ENCODE measurements around the gene MOK. TPM values are rescaled to one million over a fixed set of nuclear protein-coding genes. Genes with fewer than 3 reads are reported as not detected.

Gene MOK
- total RNA-seq, 2 experiments from 2014 or later: 2.3 to 2.5 TPM

- no peaks in the 10 kb centered on the region for H3K27me3 ChIP-seq (ENCODE audit: control insufficient read depth in 1 of 2, insufficient read depth in 2 of 2, low read length in 2 of 2)
- intact Hi-C loops (cut with DNase I, micrococcal nuclease): no loop called here
- Mint-ChIP-seq H3K9me3 (no peaks in the 10 kb centered on the region), H3K4me3 (no peak overlapping the region), H3K36me3 (ENCODE audit: low read depth) (no peaks in the 10 kb centered on the region), H3K27me3 (no peaks in the 10 kb centered on the region), H3K27ac (no peak overlapping the region), H3K4me1 (ENCODE audit: low read depth) (no peaks in the 10 kb centered on the region)
- no peaks in the 10 kb centered on the region for H3K9me3 ChIP-seq (ENCODE audit: control insufficient read depth in 1 of 2, insufficient read depth in 1 of 2, low read length in 2 of 2)
- H3K36me3 ChIP-seq (ENCODE audit: insufficient read depth, low read length): no peaks in the 10 kb centered on the region
- TF ChIP-seq, protein P1, sequence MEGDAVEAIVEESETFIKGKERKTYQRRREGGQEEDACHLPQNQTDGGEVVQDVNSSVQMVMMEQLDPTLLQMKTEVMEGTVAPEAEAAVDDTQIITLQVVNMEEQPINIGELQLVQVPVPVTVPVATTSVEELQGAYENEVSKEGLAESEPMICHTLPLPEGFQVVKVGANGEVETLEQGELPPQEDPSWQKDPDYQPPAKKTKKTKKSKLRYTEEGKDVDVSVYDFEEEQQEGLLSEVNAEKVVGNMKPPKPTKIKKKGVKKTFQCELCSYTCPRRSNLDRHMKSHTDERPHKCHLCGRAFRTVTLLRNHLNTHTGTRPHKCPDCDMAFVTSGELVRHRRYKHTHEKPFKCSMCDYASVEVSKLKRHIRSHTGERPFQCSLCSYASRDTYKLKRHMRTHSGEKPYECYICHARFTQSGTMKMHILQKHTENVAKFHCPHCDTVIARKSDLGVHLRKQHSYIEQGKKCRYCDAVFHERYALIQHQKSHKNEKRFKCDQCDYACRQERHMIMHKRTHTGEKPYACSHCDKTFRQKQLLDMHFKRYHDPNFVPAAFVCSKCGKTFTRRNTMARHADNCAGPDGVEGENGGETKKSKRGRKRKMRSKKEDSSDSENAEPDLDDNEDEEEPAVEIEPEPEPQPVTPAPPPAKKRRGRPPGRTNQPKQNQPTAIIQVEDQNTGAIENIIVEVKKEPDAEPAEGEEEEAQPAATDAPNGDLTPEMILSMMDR (IDR thresholded peaks at IDR 0.05): no peak
- POLR2A ChIA-PET: no interaction called here
- DNase-seq: no peak
- no peak overlapping the region for H3K4me3 ChIP-seq (ENCODE audit: low read length)
- ATAC-seq (ENCODE audit: poor library complexity): no peak
- H3K27ac ChIP-seq (ENCODE audit: low read depth in 1 of 2, low read length in 2 of 2): no peak overlapping the region
- H3K4me1 ChIP-seq (ENCODE audit: insufficient read depth, low read length): no peaks in the 10 kb centered on the region
- CTCF ChIA-PET: no interaction called here
Observed at GRCh38 chr14:102283631-102284129, 21.3 kb downstream of the MOK start.

DNA sequence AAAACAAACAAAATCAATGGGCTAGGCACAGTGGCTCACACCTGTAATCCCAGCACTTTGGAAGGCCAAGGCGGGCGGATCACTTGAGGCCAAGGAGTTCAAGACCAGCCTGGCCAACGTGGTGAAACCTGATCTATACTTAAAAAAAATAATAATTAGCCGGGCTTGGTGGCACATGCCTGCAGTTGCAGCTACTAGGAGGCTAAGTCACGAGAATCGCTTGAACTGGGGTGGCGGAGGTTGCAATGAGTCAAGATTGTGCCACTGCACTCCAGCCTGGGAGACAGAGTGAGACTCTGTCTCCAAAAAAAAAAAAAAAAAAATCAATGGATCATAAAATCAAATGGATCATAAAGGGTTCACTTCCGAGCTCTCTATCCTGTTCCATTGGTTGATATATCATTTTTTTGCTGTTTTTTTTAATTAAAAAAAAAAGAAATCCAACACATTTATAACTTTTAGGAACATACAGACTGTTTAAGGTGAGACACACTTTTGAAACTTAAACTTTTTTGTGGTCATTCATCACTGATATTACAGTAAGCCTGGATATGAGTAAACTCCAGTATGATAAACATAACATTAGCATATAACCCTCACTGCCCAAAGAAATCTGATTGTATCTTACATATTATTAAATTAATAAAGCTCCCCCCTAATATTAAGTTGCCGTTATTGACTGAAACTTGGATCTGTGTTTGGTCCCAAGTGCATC lies 22.1 kb downstream of the MOK start:
- Histone ChIP-seq H3K36me3 (ENCODE audit: insufficient read depth, low read length) (no peaks in the 10 kb centered on the region), H3K27ac (ENCODE audit: low read depth in 1 of 2, low read length in 2 of 2) (no peak overlapping the region), H3K4me3 (ENCODE audit: low read length) (no peak overlapping the region), H3K4me1 (ENCODE audit: insufficient read depth, low read length) (no peaks in the 10 kb centered on the region), H3K27me3 (ENCODE audit: control insufficient read depth in 1 of 2, insufficient read depth in 2 of 2, low read length in 2 of 2) (no peaks in the 10 kb centered on the region), H3K9me3 (ENCODE audit: control insufficient read depth in 1 of 2, insufficient read depth in 1 of 2, low read length in 2 of 2) (no peaks in the 10 kb centered on the region)
- POLR2A ChIA-PET: no interaction called here
- Mint-ChIP-seq H3K9me3 (no peaks in the 10 kb centered on the region), H3K36me3 (ENCODE audit: low read depth) (no peaks in the 10 kb centered on the region), H3K27ac (no peak overlapping the region), H3K4me1 (ENCODE audit: low read depth) (no peaks in the 10 kb centered on the region), H3K27me3 (no peaks in the 10 kb centered on the region), H3K4me3 (no peak overlapping the region)
- intact Hi-C loops (cut with DNase I, micrococcal nuclease): no loop called here
- TF ChIP-seq, protein P1 (IDR thresholded peaks at IDR 0.05): no peak
- DNase-seq (no peak), ATAC-seq (ENCODE audit: poor library complexity) (no peak)
- CTCF ChIA-PET: no interaction called here

DNA sequence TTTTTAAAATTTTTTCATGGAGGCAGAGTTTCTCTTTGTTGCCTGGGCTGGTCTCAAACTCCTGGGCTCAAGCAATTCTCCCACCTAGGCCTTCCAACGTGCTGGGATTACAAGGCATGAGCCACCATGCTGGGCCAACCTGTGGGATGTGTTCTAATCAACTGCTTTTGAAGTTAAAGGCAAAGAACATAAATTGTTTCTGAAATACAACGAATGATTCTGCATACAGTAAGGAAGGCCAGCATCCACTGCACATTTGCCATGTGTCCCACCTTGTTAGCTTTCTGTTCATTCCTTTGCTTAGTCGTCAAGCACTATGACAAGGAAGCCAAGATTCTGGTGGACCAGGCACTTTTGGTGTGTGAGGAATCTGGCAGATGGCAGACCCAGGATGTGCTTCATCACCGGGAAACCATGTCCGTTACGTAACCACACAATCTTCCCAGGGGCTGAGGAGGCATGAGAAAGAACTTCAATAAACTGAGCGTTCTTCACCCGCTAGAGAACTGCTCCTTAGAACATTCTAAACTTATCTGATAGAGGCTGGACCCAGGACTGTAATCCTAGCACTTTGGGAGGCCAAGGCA lies 24.5 kb downstream of the MOK start:
- ATAC-seq (ENCODE audit: poor library complexity) (no peak), DNase-seq (no peak)
- no peaks in the 10 kb centered on the region for H3K9me3 Mint-ChIP-seq
- intact Hi-C loops (cut with DNase I, micrococcal nuclease): no loop called here
- H3K36me3 Mint-ChIP-seq (ENCODE audit: low read depth): no peaks in the 10 kb centered on the region
- H3K4me1 Mint-ChIP-seq (ENCODE audit: low read depth): no peaks in the 10 kb centered on the region
- no peak overlapping the region for H3K4me3 Mint-ChIP-seq
- Histone ChIP-seq H3K27me3 (ENCODE audit: control insufficient read depth in 1 of 2, insufficient read depth in 2 of 2, low read length in 2 of 2) (no peaks in the 10 kb centered on the region), H3K4me3 (ENCODE audit: low read length) (no peak overlapping the region), H3K27ac (ENCODE audit: low read depth in 1 of 2, low read length in 2 of 2) (no peak overlapping the region), H3K9me3 (ENCODE audit: control insufficient read depth in 1 of 2, insufficient read depth in 1 of 2, low read length in 2 of 2) (no peaks in the 10 kb centered on the region), H3K36me3 (ENCODE audit: insufficient read depth, low read length) (no peaks in the 10 kb centered on the region), H3K4me1 (ENCODE audit: insufficient read depth, low read length) (no peaks in the 10 kb centered on the region)
- H3K27ac Mint-ChIP-seq: no peak overlapping the region
- POLR2A ChIA-PET: no interaction called here
- TF ChIP-seq, protein P1 (IDR thresholded peaks at IDR 0.05): no peak
- H3K27me3 Mint-ChIP-seq: no peaks in the 10 kb centered on the region
- CTCF ChIA-PET: interaction anchor here (0.6 kb wide), 1 partner anchor 10 kb away, joined by 3 read pairs; no protein-coding TSS in a partner anchor
